IMR-90 (cell line): Measurements from ENCODE around the gene MYBPH. TPM values are rescaled to one million over a fixed set of nuclear protein-coding genes. Genes with fewer than 3 reads are reported as not detected.

Experiments used
- ATAC-seq: fragments of 200-7000 bp; cut with Tn5 transposase; 2 replicates; pipeline ENCODE4 v1.9.1; 2020; ENCODE audit warnings: low read depth, mild to moderate bottlenecking, moderate library complexity
- BruUV-seq: library from RNA; stranded (reverse); fragments of 400-500 nt; replicated peaks from 2 replicates; lab custom pipeline; 2021; lab: Mats Ljungman, UMichigan
- CTCF ChIA-PET: fragments of 300-600 bp; formaldehyde crosslinking; extraction: SDS; loops from one replicate; lab custom pipeline; 2021; ENCODE audit warnings: antibody characterized with exemption; lab: Yijun Ruan, JAX
- POLR2A ChIA-PET: fragments of 300-600 bp; sonication (Branson Sonifier 250); formaldehyde crosslinking; loops from one replicate; lab custom pipeline; 2022; ENCODE audit warnings: antibody characterized with exemption; ENCODE audit not compliant: unreplicated experiment; lab: Charles Lee
- DNase-seq: peaks from one replicate; pipeline ENCODE4 v3.0.0; 2013
- H2AFZ ChIP-seq: replicated peaks from 2 replicates; pipeline ENCODE3; 2013; ENCODE audit warnings: low read length, mild to moderate bottlenecking; ENCODE audit not compliant: poor library complexity
- H2AK5ac ChIP-seq: 2 replicates; pipeline ENCODE4 v1.6.1; 2013; ENCODE audit warnings: low read depth, low read length, inconsistent platforms
- H2AK9ac ChIP-seq: replicated peaks from 2 replicates; pipeline ENCODE3; 2013; ENCODE audit warnings: mild to moderate bottlenecking, low read depth, low read length, moderate library complexity; ENCODE audit not compliant: poor library complexity
- H2BK120ac ChIP-seq: 2 replicates; pipeline ENCODE4 v1.6.1; 2013; ENCODE audit warnings: low read depth, low read length, inconsistent platforms
- H2BK15ac ChIP-seq: 3 replicates; pipeline ENCODE4 v1.6.1; 2013; ENCODE audit warnings: low read depth, low read length, inconsistent platforms
- H2BK20ac ChIP-seq: 2 replicates; pipeline ENCODE4 v1.6.1; 2013; ENCODE audit warnings: low read depth, mild to moderate bottlenecking, inconsistent platforms, low read length, moderate library complexity
- H2BK5ac ChIP-seq: 2 replicates; pipeline ENCODE4 v1.6.1; 2013; ENCODE audit warnings: mild to moderate bottlenecking, low read depth, low read length, inconsistent platforms; ENCODE audit not compliant: poor library complexity, severe bottlenecking
- H3K14ac ChIP-seq: replicated peaks from 2 replicates; pipeline ENCODE4 v1.6.1; 2013; ENCODE audit warnings: low read depth, low read length, inconsistent platforms
- H3K18ac ChIP-seq: 2 replicates; pipeline ENCODE4 v1.6.1; 2013; ENCODE audit warnings: low read depth, low read length, control low read depth
- H3K23ac ChIP-seq: 2 replicates; pipeline ENCODE4 v1.6.1; 2013; ENCODE audit warnings: low read depth, low read length, inconsistent platforms
- H3K27ac ChIP-seq: 2 replicates; pipeline ENCODE4 v1.5.1; 2013; ENCODE audit warnings: mild to moderate bottlenecking, control low read depth, low read length; ENCODE audit not compliant: insufficient read depth
- H3K27me3 ChIP-seq: 2 replicates; pipeline ENCODE4 v1.6.1; 2013; ENCODE audit warnings: low read length; ENCODE audit not compliant: control insufficient read depth, insufficient read depth
- H3K36me3 ChIP-seq: 2 replicates; pipeline ENCODE4 v1.6.1; 2013; ENCODE audit warnings: low read length, mixed read lengths; ENCODE audit not compliant: control insufficient read depth, insufficient read depth
- H3K4ac ChIP-seq: 2 replicates; pipeline ENCODE4 v1.6.1; 2013; ENCODE audit warnings: low read depth, low read length, inconsistent platforms
- H3K4me1 ChIP-seq: 2 replicates; pipeline ENCODE4 v1.6.1; 2013; ENCODE audit warnings: low read length, mixed read lengths; ENCODE audit not compliant: control insufficient read depth, insufficient read depth
- H3K4me2 ChIP-seq: 2 replicates; pipeline ENCODE4 v1.6.1; 2013; ENCODE audit warnings: low read depth, mild to moderate bottlenecking, control low read depth, low read length, moderate library complexity
- H3K4me3 ChIP-seq: 2 replicates; pipeline ENCODE4 v1.5.1; 2013; ENCODE audit warnings: low read depth, mild to moderate bottlenecking, control low read depth, low read length, moderate library complexity; ENCODE audit not compliant: insufficient read depth
- H3K56ac ChIP-seq: 2 replicates; pipeline ENCODE4 v1.6.1; 2013; ENCODE audit warnings: low read length, inconsistent platforms; ENCODE audit not compliant: insufficient read depth; ENCODE audit errors: extremely low read depth
- H3K79me1 ChIP-seq, 2 experiments: 2 replicates each; pipeline ENCODE4 v1.6.1; 2013; ENCODE audit warnings: low read length in 2 of 2, inconsistent platforms in 1 of 2, low read depth in 1 of 2
- H3K9ac ChIP-seq: 2 replicates; pipeline ENCODE4 v1.6.1; 2013; ENCODE audit warnings: low read depth, low read length, control low read depth
- H3K9me1 ChIP-seq: 2 replicates; pipeline ENCODE4 v1.6.1; 2013; ENCODE audit warnings: low read length, inconsistent platforms; ENCODE audit not compliant: insufficient read depth
- H3K9me3 ChIP-seq: 2 replicates; pipeline ENCODE4 v1.6.1; 2013; ENCODE audit warnings: low read length; ENCODE audit not compliant: control insufficient read depth, insufficient read depth
- H4K20me1 ChIP-seq: 2 replicates; pipeline ENCODE4 v1.6.1; 2013; ENCODE audit warnings: low read length, inconsistent platforms; ENCODE audit not compliant: insufficient read depth
- H4K5ac ChIP-seq: 2 replicates; pipeline ENCODE4 v1.6.1; 2013; ENCODE audit warnings: mild to moderate bottlenecking, low read depth, low read length, control low read depth
- H4K8ac ChIP-seq, 2 experiments: 2 replicates each; pipeline ENCODE4 v1.6.1; 2013; ENCODE audit warnings: low read depth in 2 of 2, low read length in 2 of 2, control low read depth in 1 of 2, inconsistent platforms in 1 of 2
- H4K91ac ChIP-seq: 2 replicates; pipeline ENCODE4 v1.6.1; 2013; ENCODE audit warnings: low read depth, low read length, inconsistent platforms; ENCODE audit not compliant: insufficient read depth
- RCOR1 ChIP-seq: IDR thresholded peaks from 2 replicates; pipeline ENCODE4 v1.6.1; 2012; ENCODE audit warnings: mild to moderate bottlenecking, low read length, improper control_type of control experiment; ENCODE audit not compliant: insufficient replicate concordance
- WGBS, 2 experiments: methylation state at CpG; one replicate each; pipeline versions ENCODE4 v1.1.5 to v1.1.7; 2013; ENCODE audit warnings: missing lambda C conversion rate in 2 of 2; ENCODE audit not compliant: insufficient read length in 1 of 2; ENCODE audit errors: extremely low coverage in 2 of 2; 5-methylcytosine and 5-hydroxymethylcytosine counted together
- dilution Hi-C: fragments of 300-500 bp; cut with HindIII; formaldehyde crosslinking; loops from one replicate; pipeline ENCODE4 v1.14.3; 2018; ENCODE audit warnings: low sequenced_read_pairs; ENCODE audit not compliant: unreplicated experiment
- in situ Hi-C: fragments of 300-500 bp; cut with MboI; formaldehyde crosslinking; loops from 3 replicates; pipeline ENCODE4 v1.14.3; 2019; ENCODE audit warnings: low sequenced_read_pairs, inconsistent platforms, mixed read lengths
- intact Hi-C: fragments of 100-400 bp; cut with micrococcal nuclease; formaldehyde crosslinking; loops from 2 replicates; pipeline ENCODE4 v1.10.0; 2022
- polyA plus RNA-seq, 3 experiments: library from polyadenylated mRNA; depleted of rRNA; stranded (reverse); fragments of >200 nt; gene quantifications; 2 replicates each; pipeline ENCODE4 v1.2.3, GENCODE V29; 2012; ENCODE audit warnings: low replicate concordance in 1 of 3
- total RNA-seq: library from RNA; depleted of rRNA; stranded (reverse); fragments of >200 nt; gene quantifications from 2 replicates; pipeline ENCODE4 v1.2.3, GENCODE V29; 2012

MYBPH gene
- total and polyA plus RNA-seq, 2 of the 4 experiments (the other 2 are of a cell fraction) = not detected

- Histone ChIP-seq H3K4me3 (no peak overlapping the region), H4K8ac (no peak overlapping the region), H2AK5ac (no peak overlapping the region), H3K9ac (no peak overlapping the region), H3K9me3 (no peaks in the 10 kb centered on the region), H3K27me3 (peaks cover 2% of the 10 kb centered on the region; the same call in 1 of the 2 replicates), H3K4me1 (peaks cover 11% of the 10 kb centered on the region), H4K91ac (no peak overlapping the region), H3K14ac (no peak overlapping the region), H3K4ac (no peak overlapping the region), H3K23ac (no peak overlapping the region), H3K79me1 (no peaks in the 10 kb centered on the region), H3K27ac (no peak overlapping the region), H3K9me1 (no peaks in the 10 kb centered on the region), H3K4me2 (no peak overlapping the region), H2BK5ac (no peak overlapping the region), H2AK9ac (no peak overlapping the region), H3K36me3 (no peaks in the 10 kb centered on the region), H2AFZ (no peak overlapping the region), H2BK15ac (no peak overlapping the region), H3K56ac (no peak overlapping the region), H2BK20ac (no peak overlapping the region), H4K5ac (no peak overlapping the region), H4K20me1 (no peaks in the 10 kb centered on the region), H3K18ac (no peak overlapping the region), H2BK120ac (no peak overlapping the region)
- ATAC-seq = no peak
- DNase-seq = no peak
- CTCF ChIA-PET = no interaction called here
- in situ Hi-C loops = no loop called here
- TF ChIP-seq RCOR1 = no peak
- 47% methylated on average over 3 of the region's 9 CpGs; no CpG with 5 or more reads in 1 of the 2 experiments for whole genome bisulfite sequencing, 2 experiments
- POLR2A ChIA-PET = no interaction called here
- intact Hi-C loops = no loop called here
- dilution Hi-C loops = no loop called here
- BruUV-seq = no TSS peak
Measured at GRCh38 chr1:203151362-203152157, 24.1 kb downstream of the MYBPH start.
